Mesendoderm (in vitro differentiated cells): ENCODE results near the gene ROBO1.

Source experiments
- DNase-seq: peaks from one replicate; pipeline ENCODE4 v3.0.0; 2013
- H2AK5ac ChIP-seq: 2 replicates; pipeline ENCODE4 v1.6.1; 2013; ENCODE audit warnings: low read length, inconsistent platforms
- H2BK120ac ChIP-seq: 2 replicates; pipeline ENCODE4 v1.6.1; 2013; ENCODE audit warnings: low read depth, mild to moderate bottlenecking, low read length, moderate library complexity, mixed read lengths
- H2BK15ac ChIP-seq: replicated peaks from 2 replicates; pipeline ENCODE4 v1.6.1; 2013; ENCODE audit warnings: low read depth, mild to moderate bottlenecking, moderate library complexity
- H2BK5ac ChIP-seq: 2 replicates; pipeline ENCODE4 v1.6.1; 2013; ENCODE audit warnings: low read length, inconsistent platforms
- H3K18ac ChIP-seq: 2 replicates; pipeline ENCODE4 v1.6.1; 2013; ENCODE audit warnings: mild to moderate bottlenecking, low read length, mixed read lengths
- H3K23ac ChIP-seq: one replicate; pipeline ENCODE4 v1.6.1; 2013; ENCODE audit warnings: low read length
- H3K27ac ChIP-seq: 2 replicates; pipeline ENCODE4 v1.5.1; 2013; ENCODE audit warnings: low read depth, mild to moderate bottlenecking, inconsistent platforms, low read length, moderate library complexity
- H3K27me3 ChIP-seq: 2 replicates; pipeline ENCODE4 v1.6.1; 2013; ENCODE audit warnings: low read length, control low read depth, mild to moderate bottlenecking, inconsistent platforms; ENCODE audit not compliant: insufficient read depth, poor library complexity
- H3K36me3 ChIP-seq: 2 replicates; pipeline ENCODE4 v1.6.1; 2013; ENCODE audit warnings: low read length, inconsistent platforms; ENCODE audit not compliant: control insufficient read depth, insufficient read depth
- H3K4ac ChIP-seq: one replicate; pipeline ENCODE4 v1.6.1; 2013; ENCODE audit warnings: low read depth, mild to moderate bottlenecking, low read length, moderate library complexity
- H3K4me1 ChIP-seq: 2 replicates; pipeline ENCODE4 v1.6.1; 2013; ENCODE audit warnings: low read depth, low read length, inconsistent platforms; ENCODE audit not compliant: control insufficient read depth
- H3K4me2 ChIP-seq: 2 replicates; pipeline ENCODE4 v1.6.1; 2013; ENCODE audit warnings: low read length
- H3K4me3 ChIP-seq: 2 replicates; pipeline ENCODE4 v1.5.1; 2013; ENCODE audit warnings: mild to moderate bottlenecking, low read length
- H3K56ac ChIP-seq: one replicate; pipeline ENCODE4 v1.6.1; 2013; ENCODE audit warnings: low read length
- H3K79me1 ChIP-seq: 2 replicates; pipeline ENCODE4 v1.6.1; 2013; ENCODE audit warnings: low read length, inconsistent platforms
- H3K79me2 ChIP-seq: 2 replicates; pipeline ENCODE4 v1.6.1; 2013; ENCODE audit warnings: mild to moderate bottlenecking, low read length; ENCODE audit not compliant: control insufficient read depth, insufficient read depth
- H3K9ac ChIP-seq: 2 replicates; pipeline ENCODE4 v1.6.1; 2013; ENCODE audit warnings: low read length, inconsistent platforms
- H4K5ac ChIP-seq: one replicate; pipeline ENCODE4 v1.6.1; 2013; ENCODE audit warnings: low read length
- H4K8ac ChIP-seq: one replicate; pipeline ENCODE4 v1.6.1; 2013; ENCODE audit warnings: low read depth, mild to moderate bottlenecking, control low read depth, low read length, moderate library complexity
- WGBS: extraction: QIAGEN DNeasy Blood & Tissue Kit; methylation state at CpG from one replicate; pipeline ENCODE4 v1.1.7; 2013; ENCODE audit warnings: low lambda C conversion rate, missing lambda C conversion rate; ENCODE audit not compliant: insufficient coverage; ENCODE audit errors: extremely low coverage; 5-methylcytosine and 5-hydroxymethylcytosine counted together

The ROBO1 gene

DNA sequence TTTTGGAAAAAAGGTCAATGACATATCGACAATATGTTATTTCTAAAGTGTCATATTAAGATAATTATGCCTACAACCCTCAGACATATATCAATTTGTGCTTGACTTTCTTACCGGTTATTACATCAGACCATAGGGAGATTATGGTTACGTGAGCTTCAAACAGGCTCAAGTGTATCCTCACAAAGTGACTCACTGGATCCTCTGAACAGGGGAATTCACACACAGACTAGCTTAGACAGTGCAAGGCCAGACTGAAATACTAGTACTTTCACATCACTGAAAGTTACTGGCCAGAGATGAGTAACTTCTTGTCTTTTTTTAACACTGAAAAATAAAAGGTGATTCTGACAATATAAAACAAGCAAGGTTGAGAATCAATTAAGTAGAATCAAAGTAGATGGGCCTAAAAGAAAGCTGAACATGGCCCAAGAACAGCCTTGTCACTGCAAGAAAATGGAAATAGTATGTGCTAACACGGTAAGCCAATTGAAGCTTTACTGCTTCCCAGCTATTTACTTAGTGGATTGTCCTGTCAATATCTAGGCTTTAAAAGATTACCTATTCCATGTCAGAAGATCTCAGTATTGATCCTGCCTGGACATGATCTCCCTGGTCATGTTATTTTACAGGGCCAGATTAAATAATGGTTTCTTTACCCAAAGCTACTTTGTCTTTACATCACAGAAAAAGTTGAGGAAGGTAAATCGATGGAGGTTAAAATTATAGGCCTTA is 848.6 kb downstream of the ROBO1 start:
- Histone ChIP-seq H3K79me2 (no peaks in the 10 kb centered on the region), H3K4me3 (no peak overlapping the region), H3K4me2 (no peak overlapping the region), H3K36me3 (no peaks in the 10 kb centered on the region), H3K4me1 (no peaks in the 10 kb centered on the region), H2BK120ac (no peak overlapping the region), H2BK5ac (no peak overlapping the region), H3K27me3 (no peaks in the 10 kb centered on the region), H3K27ac (no peak overlapping the region), H2AK5ac (no peak overlapping the region), H3K23ac (no peak overlapping the region), H3K9ac (no peak overlapping the region), H3K56ac (no peak overlapping the region), H3K4ac (no peak overlapping the region), H4K5ac (no peak overlapping the region), H4K8ac (no peak overlapping the region), H3K79me1 (no peaks in the 10 kb centered on the region), H2BK15ac (no peak overlapping the region), H3K18ac (no peak overlapping the region)
- no CpG with 5 or more reads among the region's 5 CpGs for WGBS
- DNase-seq, result peak; percentile 32

DNA sequence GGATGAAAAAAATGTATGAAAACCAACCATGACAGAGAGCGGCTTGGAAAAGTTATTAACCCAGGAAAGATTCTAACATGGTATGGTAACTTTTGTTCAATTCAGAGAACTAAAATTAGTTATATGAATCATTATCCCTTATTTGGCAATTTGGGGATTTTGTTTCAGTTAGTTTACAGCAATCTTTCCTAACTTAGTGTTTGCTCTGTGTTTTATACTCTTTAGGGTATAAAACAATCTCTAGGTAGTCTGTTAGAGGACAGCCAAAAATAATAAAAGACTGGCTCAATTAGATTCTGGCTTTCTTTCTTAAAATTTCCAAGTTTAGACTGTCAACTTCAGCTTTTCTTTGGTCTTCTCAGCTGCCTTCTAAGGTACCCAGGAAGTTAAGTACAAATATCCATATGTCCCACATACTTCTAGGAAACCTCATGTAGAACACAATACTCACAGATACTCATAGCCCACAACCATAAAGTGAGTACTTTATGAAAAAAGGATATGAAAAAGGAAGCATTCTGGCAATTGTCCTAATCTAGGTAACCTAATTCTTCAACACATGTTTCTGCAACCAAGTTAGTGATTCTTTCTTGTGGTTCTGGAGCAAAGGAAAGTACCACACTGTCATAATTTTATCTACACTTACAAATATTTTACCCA is 849.3 kb downstream of the ROBO1 start:
- H3K36me3 ChIP-seq, result no peaks in the 10 kb centered on the region
- no peak overlapping the region for H3K23ac ChIP-seq
- no peak overlapping the region for H3K4me3 ChIP-seq
- H2BK120ac ChIP-seq, result no peak overlapping the region
- H3K4ac ChIP-seq, result no peak overlapping the region
- no peak overlapping the region for H2BK5ac ChIP-seq
- no peak for DNase-seq
- H3K79me1 ChIP-seq, result no peaks in the 10 kb centered on the region
- H3K4me2 ChIP-seq, result no peak overlapping the region
- H3K56ac ChIP-seq, result no peak overlapping the region
- H3K9ac ChIP-seq, result no peak overlapping the region
- no peak overlapping the region for H3K27ac ChIP-seq
- no CpG with 5 or more reads among the region's 1 CpG for WGBS
- H3K4me1 ChIP-seq, result no peaks in the 10 kb centered on the region
- H2BK15ac ChIP-seq, result no peak overlapping the region
- H4K8ac ChIP-seq, result no peak overlapping the region
- H3K79me2 ChIP-seq, result no peaks in the 10 kb centered on the region
- no peak overlapping the region for H4K5ac ChIP-seq
- H3K27me3 ChIP-seq, result no peaks in the 10 kb centered on the region
- no peak overlapping the region for H2AK5ac ChIP-seq
- H3K18ac ChIP-seq, result no peak overlapping the region

DNA sequence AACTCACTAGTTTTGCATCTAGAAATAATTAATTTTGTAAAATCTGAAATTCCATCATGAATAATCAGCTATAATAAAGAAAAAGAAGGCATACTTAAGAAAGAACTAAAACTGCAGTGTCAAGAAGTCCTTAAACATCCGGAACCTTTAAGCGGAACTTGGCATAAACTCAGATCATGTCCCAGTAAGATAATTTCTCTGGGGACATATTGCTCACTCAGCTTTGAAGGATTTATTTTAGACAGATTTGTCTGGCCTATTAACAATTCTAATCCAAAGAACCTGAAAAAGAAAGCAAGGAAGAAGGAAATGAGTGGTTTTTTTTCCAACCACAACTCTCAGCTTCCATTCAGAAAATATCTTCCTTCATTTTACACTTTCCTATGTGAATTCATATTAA is 850.3 kb downstream of the ROBO1 start:
- Histone ChIP-seq H3K27ac (no peak overlapping the region), H3K56ac (no peak overlapping the region), H2BK5ac (no peak overlapping the region), H3K4ac (no peak overlapping the region), H3K27me3 (no peaks in the 10 kb centered on the region), H2AK5ac (no peak overlapping the region), H4K5ac (no peak overlapping the region), H3K9ac (no peak overlapping the region), H2BK120ac (no peak overlapping the region), H3K23ac (no peak overlapping the region), H3K79me1 (no peaks in the 10 kb centered on the region), H2BK15ac (no peak overlapping the region), H3K4me2 (no peak overlapping the region), H3K36me3 (no peaks in the 10 kb centered on the region), H3K4me3 (no peak overlapping the region), H3K18ac (no peak overlapping the region), H3K79me2 (no peaks in the 10 kb centered on the region), H3K4me1 (no peaks in the 10 kb centered on the region), H4K8ac (no peak overlapping the region)
- WGBS, result no CpG with 5 or more reads among the region's 2 CpGs
- DNase-seq, result no peak

DNA sequence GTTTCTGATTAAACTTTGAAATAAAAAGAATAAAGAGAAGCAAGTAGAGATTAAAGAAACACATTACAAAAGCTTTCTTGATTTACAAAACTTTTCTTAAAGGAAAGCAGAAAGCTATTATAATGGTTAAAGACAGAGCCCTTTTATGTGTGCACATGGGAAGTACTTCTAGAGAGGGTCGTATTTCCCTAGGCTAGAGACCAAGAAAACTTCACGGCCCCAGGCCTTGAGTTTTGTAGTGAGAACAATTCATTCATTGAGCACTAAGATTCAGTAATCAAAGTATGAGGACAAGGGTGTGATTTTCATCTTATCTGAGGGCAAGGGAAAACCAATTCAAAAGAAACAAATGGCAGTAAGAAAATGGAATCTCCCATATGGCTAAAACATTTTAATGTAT is 854.1 kb downstream of the ROBO1 start:
- H3K79me2 ChIP-seq, result no peaks in the 10 kb centered on the region
- H3K56ac ChIP-seq, result no peak overlapping the region
- H3K27ac ChIP-seq, result no peak overlapping the region

DNA sequence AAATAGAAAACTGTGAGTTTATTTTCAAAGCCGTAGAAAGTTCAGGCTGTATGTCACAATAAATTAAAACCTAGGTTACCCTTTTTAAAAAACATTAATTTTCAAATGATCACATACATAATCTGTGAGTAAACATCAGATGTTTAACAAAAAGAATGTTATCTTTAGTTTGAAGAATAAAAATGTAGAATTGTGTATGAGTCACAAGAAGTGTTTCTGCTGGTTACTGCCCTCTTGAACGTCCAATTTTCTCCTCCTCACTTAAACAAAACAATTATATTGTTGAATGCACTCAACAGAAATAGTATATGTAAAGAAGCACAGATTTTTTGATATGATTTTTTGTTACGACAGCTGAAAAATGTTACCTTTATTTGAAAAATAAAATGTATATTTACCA is 855.1 kb downstream of the ROBO1 start:
- H2BK120ac ChIP-seq, result no peak overlapping the region
- no peak overlapping the region for H2AK5ac ChIP-seq
- DNase-seq, result no peak

More for the DNA sequence above, 854.1 kb downstream of the ROBO1 start:
- peak; percentile 42 for DNase-seq
- Histone ChIP-seq H3K36me3 (no peaks in the 10 kb centered on the region), H2BK120ac (no peak overlapping the region), H4K8ac (no peak overlapping the region), H3K18ac (no peak overlapping the region), H4K5ac (no peak overlapping the region), H3K4ac (no peak overlapping the region), H3K4me3 (no peak overlapping the region), H2BK5ac (no peak overlapping the region), H3K4me2 (no peak overlapping the region), H3K4me1 (no peaks in the 10 kb centered on the region), H2BK15ac (no peak overlapping the region), H3K79me1 (peaks cover 2% of the 10 kb centered on the region), H3K23ac (no peak overlapping the region), H3K9ac (no peak overlapping the region), H2AK5ac (no peak overlapping the region), H3K27me3 (no peaks in the 10 kb centered on the region)
- no CpG with 5 or more reads among the region's 2 CpGs for WGBS

More for the DNA sequence above, 855.1 kb downstream of the ROBO1 start:
- H3K27ac ChIP-seq, result no peak overlapping the region
- H3K18ac ChIP-seq, result no peak overlapping the region
- H3K4me1 ChIP-seq, result no peaks in the 10 kb centered on the region
- no peak overlapping the region for H2BK15ac ChIP-seq
- H3K79me1 ChIP-seq, result peaks cover 2% of the 10 kb centered on the region
- no peak overlapping the region for H3K23ac ChIP-seq
- H2BK5ac ChIP-seq, result no peak overlapping the region
- no peaks in the 10 kb centered on the region for H3K36me3 ChIP-seq
- no peaks in the 10 kb centered on the region for H3K79me2 ChIP-seq
- no peak overlapping the region for H4K8ac ChIP-seq
- no CpG with 5 or more reads among the region's 3 CpGs for WGBS
- no peak overlapping the region for H3K9ac ChIP-seq
- no peak overlapping the region for H4K5ac ChIP-seq
- H3K27me3 ChIP-seq, result no peaks in the 10 kb centered on the region
- no peak overlapping the region for H3K4ac ChIP-seq
- H3K4me2 ChIP-seq, result no peak overlapping the region
- H3K56ac ChIP-seq, result no peak overlapping the region
- no peak overlapping the region for H3K4me3 ChIP-seq
